ENCODE results near the gene IGSF23. TPM values are rescaled to one million over a fixed set of nuclear protein-coding genes. Genes with fewer than 3 reads are reported as not detected.

Gene IGSF23
- total RNA-seq, 1 donor from 2014 or later: not detected

- no peaks in the 10 kb centered on the region for H3K36me3 Mint-ChIP-seq (ENCODE audit: low read depth)
- no peak overlapping the region for H3K27ac Mint-ChIP-seq (ENCODE audit: unreplicated experiment)
- H3K4me3 Mint-ChIP-seq (ENCODE audit: unreplicated experiment): no peak overlapping the region
- no peaks in the 10 kb centered on the region for H3K9me3 Mint-ChIP-seq (ENCODE audit: low read depth)
- TF ChIP-seq, protein P1, sequence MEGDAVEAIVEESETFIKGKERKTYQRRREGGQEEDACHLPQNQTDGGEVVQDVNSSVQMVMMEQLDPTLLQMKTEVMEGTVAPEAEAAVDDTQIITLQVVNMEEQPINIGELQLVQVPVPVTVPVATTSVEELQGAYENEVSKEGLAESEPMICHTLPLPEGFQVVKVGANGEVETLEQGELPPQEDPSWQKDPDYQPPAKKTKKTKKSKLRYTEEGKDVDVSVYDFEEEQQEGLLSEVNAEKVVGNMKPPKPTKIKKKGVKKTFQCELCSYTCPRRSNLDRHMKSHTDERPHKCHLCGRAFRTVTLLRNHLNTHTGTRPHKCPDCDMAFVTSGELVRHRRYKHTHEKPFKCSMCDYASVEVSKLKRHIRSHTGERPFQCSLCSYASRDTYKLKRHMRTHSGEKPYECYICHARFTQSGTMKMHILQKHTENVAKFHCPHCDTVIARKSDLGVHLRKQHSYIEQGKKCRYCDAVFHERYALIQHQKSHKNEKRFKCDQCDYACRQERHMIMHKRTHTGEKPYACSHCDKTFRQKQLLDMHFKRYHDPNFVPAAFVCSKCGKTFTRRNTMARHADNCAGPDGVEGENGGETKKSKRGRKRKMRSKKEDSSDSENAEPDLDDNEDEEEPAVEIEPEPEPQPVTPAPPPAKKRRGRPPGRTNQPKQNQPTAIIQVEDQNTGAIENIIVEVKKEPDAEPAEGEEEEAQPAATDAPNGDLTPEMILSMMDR (IDR thresholded peaks at IDR 0.05): no peak
- no peak for DNase-seq (ENCODE audit: low spot score)
- peaks cover 10% of the 10 kb centered on the region for H3K4me1 Mint-ChIP-seq (ENCODE audit: low read depth)
- peaks cover 9% of the 10 kb centered on the region for H3K27me3 Mint-ChIP-seq (ENCODE audit: low read depth)
These were observed 38.2 kb upstream of the IGSF23 start for GRCh38 chr19:44575116-44575700.

- TF ChIP-seq, protein P1 (IDR thresholded peaks at IDR 0.05): peak; percentile 76
These were observed 36.4 kb upstream of the IGSF23 start for GRCh38 chr19:44576843-44577565.

GRCh38 chr19:44577566-44577874 lies 35.8 kb upstream of the IGSF23 start:
- no peaks in the 10 kb centered on the region for H3K36me3 Mint-ChIP-seq (ENCODE audit: low read depth)
- peak overlapping the region; percentile 65 for H3K27ac Mint-ChIP-seq (ENCODE audit: unreplicated experiment)
- peaks cover 10% of the 10 kb centered on the region for H3K4me1 Mint-ChIP-seq (ENCODE audit: low read depth)
- peaks cover 4% of the 10 kb centered on the region for H3K27me3 Mint-ChIP-seq (ENCODE audit: low read depth)
- DNase-seq (ENCODE audit: low spot score): no peak
- no peak overlapping the region for H3K4me3 Mint-ChIP-seq (ENCODE audit: unreplicated experiment)
- TF ChIP-seq, protein P1 (IDR thresholded peaks at IDR 0.05): no peak
- no peaks in the 10 kb centered on the region for H3K9me3 Mint-ChIP-seq (ENCODE audit: low read depth)

More at GRCh38 chr19:44576843-44577565, 36.4 kb upstream of the IGSF23 start:
- H3K27ac Mint-ChIP-seq (ENCODE audit: unreplicated experiment): peak overlapping the region; percentile 15
- peaks cover 4% of the 10 kb centered on the region for H3K27me3 Mint-ChIP-seq (ENCODE audit: low read depth)
- no peak overlapping the region for H3K4me3 Mint-ChIP-seq (ENCODE audit: unreplicated experiment)
- no peaks in the 10 kb centered on the region for H3K36me3 Mint-ChIP-seq (ENCODE audit: low read depth)
- peaks cover 10% of the 10 kb centered on the region for H3K4me1 Mint-ChIP-seq (ENCODE audit: low read depth)
- no peak for DNase-seq (ENCODE audit: low spot score)
- H3K9me3 Mint-ChIP-seq (ENCODE audit: low read depth): no peaks in the 10 kb centered on the region

GRCh38 chr19:44579663-44580365 lies 33.5 kb upstream of the IGSF23 start:
- no peak overlapping the region for H3K4me3 Mint-ChIP-seq (ENCODE audit: unreplicated experiment)
- H3K27ac Mint-ChIP-seq (ENCODE audit: unreplicated experiment): no peak overlapping the region
- H3K4me1 Mint-ChIP-seq (ENCODE audit: low read depth): peaks cover 10% of the 10 kb centered on the region
- H3K36me3 Mint-ChIP-seq (ENCODE audit: low read depth): no peaks in the 10 kb centered on the region
- no peaks in the 10 kb centered on the region for H3K27me3 Mint-ChIP-seq (ENCODE audit: low read depth)
- TF ChIP-seq, protein P1 (IDR thresholded peaks at IDR 0.05): no peak
- no peaks in the 10 kb centered on the region for H3K9me3 Mint-ChIP-seq (ENCODE audit: low read depth)
- DNase-seq (ENCODE audit: low spot score): no peak

DNA sequence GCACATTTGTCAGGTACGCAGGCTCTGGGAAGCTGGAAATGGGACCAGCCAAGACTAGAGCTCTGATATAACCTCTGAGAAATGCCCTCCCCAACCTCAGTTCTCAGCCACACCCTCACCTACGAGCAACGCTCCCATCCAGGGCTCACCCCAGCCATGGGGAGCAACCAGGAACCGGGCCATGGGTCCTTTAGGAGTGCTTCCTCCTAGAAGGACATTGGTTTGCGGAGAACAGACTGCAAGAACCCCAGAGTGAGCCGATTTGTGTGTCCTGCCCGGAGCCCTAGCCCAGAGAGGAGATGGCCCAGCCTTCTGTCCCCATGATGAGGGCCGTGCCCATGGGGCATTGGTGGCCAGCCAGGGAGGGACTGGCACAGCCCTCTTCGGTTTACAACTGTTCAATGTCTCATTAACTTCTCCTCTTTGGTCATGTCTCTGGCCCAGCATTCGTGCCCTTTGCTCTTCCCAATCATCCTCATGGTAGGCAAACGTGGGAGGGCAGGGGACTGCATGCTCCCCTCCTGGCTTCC lies 32.9 kb upstream of the IGSF23 start:
- Mint-ChIP-seq H3K4me1 (ENCODE audit: low read depth) (peaks cover 10% of the 10 kb centered on the region), H3K4me3 (ENCODE audit: unreplicated experiment) (no peak overlapping the region), H3K27me3 (ENCODE audit: low read depth) (no peaks in the 10 kb centered on the region), H3K36me3 (ENCODE audit: low read depth) (no peaks in the 10 kb centered on the region), H3K9me3 (ENCODE audit: low read depth) (no peaks in the 10 kb centered on the region), H3K27ac (ENCODE audit: unreplicated experiment) (no peak overlapping the region)
- no peak for DNase-seq (ENCODE audit: low spot score)
- TF ChIP-seq, protein P1 (IDR thresholded peaks at IDR 0.05): no peak

Measured in chondrocyte (in vitro differentiated cells).